Measurements from ENCODE around the gene LRFN5. TPM values are rescaled to one million over a fixed set of nuclear protein-coding genes. Genes with fewer than 3 reads are reported as not detected.
"Not testable (repeated sequence)": the region's sequence is repeated elsewhere in the genome, so short reads cannot be mapped to it uniquely, and the experiment has no call there.

LRFN5 gene
- polyA plus RNA-seq, 2 donors = 0.14 to 0.24 TPM

GRCh38 chr14:41750575-41750974 is 143.9 kb downstream of the LRFN5 start:
- not testable (repeated sequence) for H3K27me3 ChIP-seq (ENCODE audit: control insufficient read depth in 1 of 2, insufficient read depth in 2 of 2, low read length in 2 of 2); H3K4me3 ChIP-seq (ENCODE audit: low read depth in 1 of 2, low read length in 2 of 2); H3K36me3 ChIP-seq (ENCODE audit: control insufficient read depth in 2 of 2, insufficient read depth in 2 of 2, low read length in 1 of 2); H3K4me1 ChIP-seq (ENCODE audit: control insufficient read depth in 2 of 2, insufficient read depth in 2 of 2, low read length in 1 of 2); H3K9me3 ChIP-seq (ENCODE audit: control insufficient read depth in 2 of 2, insufficient read depth in 1 of 2, low read depth in 1 of 2, low read length in 1 of 2); H3K27ac ChIP-seq (ENCODE audit: low read depth in 2 of 2, low read length in 1 of 2)
- WGBS, 2 donors = 64 to 77% methylated on average over 4 of the region's 4 CpGs

GRCh38 chr14:41758011-41758665 is 151.5 kb downstream of the LRFN5 start:
- Histone ChIP-seq H3K36me3 (ENCODE audit: control insufficient read depth in 2 of 2, insufficient read depth in 2 of 2, low read length in 1 of 2) (no peaks in the 10 kb centered on the region), H3K9me3 (ENCODE audit: control insufficient read depth in 2 of 2, insufficient read depth in 1 of 2, low read depth in 1 of 2, low read length in 1 of 2) (no peaks in the 10 kb centered on the region), H3K27me3 (ENCODE audit: control insufficient read depth in 1 of 2, insufficient read depth in 2 of 2, low read length in 2 of 2) (no peaks in the 10 kb centered on the region), H3K4me3 (ENCODE audit: low read depth in 1 of 2, low read length in 2 of 2) (no peak overlapping the region), H3K4me1 (ENCODE audit: control insufficient read depth in 2 of 2, insufficient read depth in 2 of 2, low read length in 1 of 2) (no peaks in the 10 kb centered on the region), H3K27ac (ENCODE audit: low read depth in 2 of 2, low read length in 1 of 2) (no peak overlapping the region)
- WGBS, 2 donors = 85 to 96% methylated on average over 1 of the region's 1 CpG

GRCh38 chr14:41761204-41761603 is 154.5 kb downstream of the LRFN5 start:
- H3K4me3 ChIP-seq (ENCODE audit: low read depth in 1 of 2, low read length in 2 of 2) = no peak overlapping the region
- H3K4me1 ChIP-seq (ENCODE audit: control insufficient read depth in 2 of 2, insufficient read depth in 2 of 2, low read length in 1 of 2) = no peaks in the 10 kb centered on the region
- H3K27me3 ChIP-seq (ENCODE audit: control insufficient read depth in 1 of 2, insufficient read depth in 2 of 2, low read length in 2 of 2) = no peaks in the 10 kb centered on the region
- no peaks in the 10 kb centered on the region for H3K36me3 ChIP-seq (ENCODE audit: control insufficient read depth in 2 of 2, insufficient read depth in 2 of 2, low read length in 1 of 2)
- no peak overlapping the region for H3K27ac ChIP-seq (ENCODE audit: low read depth in 2 of 2, low read length in 1 of 2)
- no peaks in the 10 kb centered on the region for H3K9me3 ChIP-seq (ENCODE audit: control insufficient read depth in 2 of 2, insufficient read depth in 1 of 2, low read depth in 1 of 2, low read length in 1 of 2)
- 80 to 82% methylated on average over 2 of the region's 2 CpGs for WGBS, 2 donors

- H3K4me1 ChIP-seq (ENCODE audit: control insufficient read depth in 2 of 2, insufficient read depth in 2 of 2, low read length in 1 of 2) = no peaks in the 10 kb centered on the region
- WGBS, 2 donors = 65 to 74% methylated on average over 5 of the region's 5 CpGs
- peaks cover 0 to 3% of the 10 kb centered on the region in 2 donors for H3K9me3 ChIP-seq (ENCODE audit: control insufficient read depth in 2 of 2, insufficient read depth in 1 of 2, low read depth in 1 of 2, low read length in 1 of 2)
- no peaks in the 10 kb centered on the region for H3K36me3 ChIP-seq (ENCODE audit: control insufficient read depth in 2 of 2, insufficient read depth in 2 of 2, low read length in 1 of 2)
- no peak overlapping the region for H3K27ac ChIP-seq (ENCODE audit: low read depth in 2 of 2, low read length in 1 of 2)
- H3K4me3 ChIP-seq (ENCODE audit: low read depth in 1 of 2, low read length in 2 of 2) = no peak overlapping the region
- H3K27me3 ChIP-seq (ENCODE audit: control insufficient read depth in 1 of 2, insufficient read depth in 2 of 2, low read length in 2 of 2) = no peaks in the 10 kb centered on the region
Observed at GRCh38 chr14:41766772-41767171, 160.1 kb downstream of the LRFN5 start.

- Histone ChIP-seq H3K9me3 (ENCODE audit: control insufficient read depth in 2 of 2, insufficient read depth in 1 of 2, low read depth in 1 of 2, low read length in 1 of 2) (peaks cover 0 to 3% of the 10 kb centered on the region in 2 donors), H3K27me3 (ENCODE audit: control insufficient read depth in 1 of 2, insufficient read depth in 2 of 2, low read length in 2 of 2) (no peaks in the 10 kb centered on the region), H3K4me3 (ENCODE audit: low read depth in 1 of 2, low read length in 2 of 2) (no peak overlapping the region), H3K4me1 (ENCODE audit: control insufficient read depth in 2 of 2, insufficient read depth in 2 of 2, low read length in 1 of 2) (no peaks in the 10 kb centered on the region), H3K36me3 (ENCODE audit: control insufficient read depth in 2 of 2, insufficient read depth in 2 of 2, low read length in 1 of 2) (no peaks in the 10 kb centered on the region), H3K27ac (ENCODE audit: low read depth in 2 of 2, low read length in 1 of 2) (no peak overlapping the region)
- 32 to 36% methylated on average over 1 of the region's 1 CpG for WGBS, 2 donors
Observed at GRCh38 chr14:41773536-41774279, 167.0 kb downstream of the LRFN5 start.

- Histone ChIP-seq H3K4me1 (ENCODE audit: control insufficient read depth in 2 of 2, insufficient read depth in 2 of 2, low read length in 1 of 2) (no peaks in the 10 kb centered on the region), H3K4me3 (ENCODE audit: low read depth in 1 of 2, low read length in 2 of 2) (no peak overlapping the region), H3K36me3 (ENCODE audit: control insufficient read depth in 2 of 2, insufficient read depth in 2 of 2, low read length in 1 of 2) (no peaks in the 10 kb centered on the region), H3K9me3 (ENCODE audit: control insufficient read depth in 2 of 2, insufficient read depth in 1 of 2, low read depth in 1 of 2, low read length in 1 of 2) (no peaks in the 10 kb centered on the region), H3K27ac (ENCODE audit: low read depth in 2 of 2, low read length in 1 of 2) (no peak overlapping the region), H3K27me3 (ENCODE audit: control insufficient read depth in 1 of 2, insufficient read depth in 2 of 2, low read length in 2 of 2) (no peaks in the 10 kb centered on the region)
Observed at GRCh38 chr14:41782511-41782910, 175.8 kb downstream of the LRFN5 start.

GRCh38 chr14:41783403-41783802 is 176.7 kb downstream of the LRFN5 start:
- 77 to 87% methylated on average over 2 of the region's 2 CpGs for whole genome bisulfite sequencing, 2 donors
- Histone ChIP-seq H3K36me3 (ENCODE audit: control insufficient read depth in 2 of 2, insufficient read depth in 2 of 2, low read length in 1 of 2) (no peaks in the 10 kb centered on the region), H3K4me1 (ENCODE audit: control insufficient read depth in 2 of 2, insufficient read depth in 2 of 2, low read length in 1 of 2) (no peaks in the 10 kb centered on the region), H3K9me3 (ENCODE audit: control insufficient read depth in 2 of 2, insufficient read depth in 1 of 2, low read depth in 1 of 2, low read length in 1 of 2) (no peaks in the 10 kb centered on the region), H3K27ac (ENCODE audit: low read depth in 2 of 2, low read length in 1 of 2) (no peak overlapping the region), H3K27me3 (ENCODE audit: control insufficient read depth in 1 of 2, insufficient read depth in 2 of 2, low read length in 2 of 2) (no peaks in the 10 kb centered on the region), H3K4me3 (ENCODE audit: low read depth in 1 of 2, low read length in 2 of 2) (no peak overlapping the region)

- Histone ChIP-seq H3K4me1 (ENCODE audit: control insufficient read depth in 2 of 2, insufficient read depth in 2 of 2, low read length in 1 of 2) (no peaks in the 10 kb centered on the region), H3K36me3 (ENCODE audit: control insufficient read depth in 2 of 2, insufficient read depth in 2 of 2, low read length in 1 of 2) (no peaks in the 10 kb centered on the region), H3K9me3 (ENCODE audit: control insufficient read depth in 2 of 2, insufficient read depth in 1 of 2, low read depth in 1 of 2, low read length in 1 of 2) (no peaks in the 10 kb centered on the region), H3K4me3 (ENCODE audit: low read depth in 1 of 2, low read length in 2 of 2) (no peak overlapping the region), H3K27me3 (ENCODE audit: control insufficient read depth in 1 of 2, insufficient read depth in 2 of 2, low read length in 2 of 2) (no peaks in the 10 kb centered on the region), H3K27ac (ENCODE audit: low read depth in 2 of 2, low read length in 1 of 2) (no peak overlapping the region)
- WGBS, 2 donors = 72 to 75% methylated on average over 6 of the region's 6 CpGs
Observed at GRCh38 chr14:41785696-41786095, 179.0 kb downstream of the LRFN5 start.

GRCh38 chr14:41799817-41800216 is 193.1 kb downstream of the LRFN5 start:
- peaks cover 0 to 3% of the 10 kb centered on the region in 2 donors for H3K9me3 ChIP-seq (ENCODE audit: control insufficient read depth in 2 of 2, insufficient read depth in 1 of 2, low read depth in 1 of 2, low read length in 1 of 2)
- H3K27me3 ChIP-seq (ENCODE audit: control insufficient read depth in 1 of 2, insufficient read depth in 2 of 2, low read length in 2 of 2) = no peaks in the 10 kb centered on the region
- WGBS, 2 donors = 63 to 67% methylated on average over 1 of the region's 1 CpG
- no peaks in the 10 kb centered on the region for H3K36me3 ChIP-seq (ENCODE audit: control insufficient read depth in 2 of 2, insufficient read depth in 2 of 2, low read length in 1 of 2)
- H3K27ac ChIP-seq (ENCODE audit: low read depth in 2 of 2, low read length in 1 of 2) = no peak overlapping the region
- H3K4me1 ChIP-seq (ENCODE audit: control insufficient read depth in 2 of 2, insufficient read depth in 2 of 2, low read length in 1 of 2) = no peaks in the 10 kb centered on the region
- H3K4me3 ChIP-seq (ENCODE audit: low read depth in 1 of 2, low read length in 2 of 2) = no peak overlapping the region

GRCh38 chr14:41805633-41806032 is 199.0 kb downstream of the LRFN5 start:
- no peak overlapping the region for H3K27ac ChIP-seq (ENCODE audit: low read depth in 2 of 2, low read length in 1 of 2)
- H3K4me1 ChIP-seq (ENCODE audit: control insufficient read depth in 2 of 2, insufficient read depth in 2 of 2, low read length in 1 of 2) = no peaks in the 10 kb centered on the region
- H3K4me3 ChIP-seq (ENCODE audit: low read depth in 1 of 2, low read length in 2 of 2) = no peak overlapping the region
- H3K36me3 ChIP-seq (ENCODE audit: control insufficient read depth in 2 of 2, insufficient read depth in 2 of 2, low read length in 1 of 2) = no peaks in the 10 kb centered on the region
- WGBS, 2 donors = 70 to 76% methylated on average over 5 of the region's 5 CpGs
- H3K9me3 ChIP-seq (ENCODE audit: control insufficient read depth in 2 of 2, insufficient read depth in 1 of 2, low read depth in 1 of 2, low read length in 1 of 2) = peaks cover 0 to 3% of the 10 kb centered on the region in 2 donors
- H3K27me3 ChIP-seq (ENCODE audit: control insufficient read depth in 1 of 2, insufficient read depth in 2 of 2, low read length in 2 of 2) = no peaks in the 10 kb centered on the region

Measured in esophagus (tissue), 2 donors.